Measurements from ENCODE around the gene RCOR1. TPM values are rescaled to one million over a fixed set of nuclear protein-coding genes. Genes with fewer than 3 reads are reported as not detected.

Gene RCOR1
- polyA plus RNA-seq, 1 donor (not counting 4 experiments of a cell fraction or from before 2014, with no cell fraction given), result 27.0 TPM

DNA sequence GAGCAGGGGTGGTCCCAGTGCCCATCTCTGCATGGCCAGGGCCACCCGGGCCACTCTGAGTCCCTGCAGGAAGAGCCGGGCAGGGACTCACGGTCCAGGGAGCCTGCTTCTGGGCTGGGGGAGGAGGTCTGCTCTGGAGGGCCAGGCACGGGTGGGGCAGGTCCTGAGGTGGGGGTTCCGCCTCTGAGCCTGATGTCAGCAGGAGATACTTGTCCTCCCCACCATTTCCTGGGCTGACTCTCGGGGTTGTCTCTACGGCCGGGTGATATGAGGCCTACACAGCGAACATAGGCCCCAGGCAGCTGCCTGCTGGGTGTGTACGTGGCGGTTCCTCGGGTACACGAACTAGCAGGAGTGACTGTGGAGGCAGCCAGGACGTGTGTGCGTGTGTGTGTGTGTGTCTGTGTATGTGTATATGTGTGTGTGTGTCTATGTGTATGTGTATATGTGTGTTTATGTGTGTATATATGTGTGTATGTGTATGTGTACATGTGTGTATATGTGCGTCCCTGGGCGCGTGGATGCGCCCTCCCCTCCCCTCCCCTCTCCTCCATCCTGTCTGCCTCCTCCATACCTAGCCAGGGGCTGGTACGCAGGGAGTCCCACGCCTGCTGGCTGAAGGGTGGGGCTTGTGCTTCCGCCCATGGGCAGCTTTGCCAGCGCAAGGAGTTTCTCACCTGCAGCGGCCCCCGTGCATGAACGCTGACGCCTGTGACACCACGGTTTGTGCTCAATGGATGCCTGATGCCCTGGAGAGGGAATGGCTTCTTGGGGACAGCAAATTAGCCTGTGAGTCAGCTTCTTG is 154.4 kb downstream of the RCOR1 start:
- H3K4me2 ChIP-seq (ENCODE audit: control insufficient read depth, extremely low read depth, insufficient read depth, low read depth, low read length), result no peak overlapping the region
- H3K79me2 ChIP-seq (ENCODE audit: control insufficient read depth, insufficient read depth, low read length), result no peaks in the 10 kb centered on the region
- H3K36me3 ChIP-seq (ENCODE audit: control insufficient read depth in 2 of 2, extremely low read depth in 1 of 2, insufficient read depth in 2 of 2, low read length in 2 of 2), result peaks cover 0 to 18% of the 10 kb centered on the region in 2 experiments
- H3K27me3 ChIP-seq (ENCODE audit: control insufficient read depth, extremely low read depth, insufficient read depth, low read length), result no peaks in the 10 kb centered on the region
- no peaks in the 10 kb centered on the region for H4K20me1 ChIP-seq (ENCODE audit: control insufficient read depth, extremely low read depth, insufficient read depth, low read length)
- dilution Hi-C loops (cut with MboI; ENCODE audit: extremely low pct_ligation_motif_present, low sequenced_read_pairs), result no loop called here
- no peaks in the 10 kb centered on the region for H3K4me1 ChIP-seq (ENCODE audit: control insufficient read depth, extremely low read depth, insufficient read depth, low read length)
- no peak overlapping the region for H3K27ac ChIP-seq (ENCODE audit: control insufficient read depth, insufficient read depth, low read length)
- H3K4me3 ChIP-seq (ENCODE audit: control insufficient read depth in 2 of 3, extremely low read depth in 1 of 3, insufficient read depth in 2 of 3, low read depth in 1 of 3, low read length in 3 of 3), result no peak overlapping the region
- TF ChIP-seq, protein P1, sequence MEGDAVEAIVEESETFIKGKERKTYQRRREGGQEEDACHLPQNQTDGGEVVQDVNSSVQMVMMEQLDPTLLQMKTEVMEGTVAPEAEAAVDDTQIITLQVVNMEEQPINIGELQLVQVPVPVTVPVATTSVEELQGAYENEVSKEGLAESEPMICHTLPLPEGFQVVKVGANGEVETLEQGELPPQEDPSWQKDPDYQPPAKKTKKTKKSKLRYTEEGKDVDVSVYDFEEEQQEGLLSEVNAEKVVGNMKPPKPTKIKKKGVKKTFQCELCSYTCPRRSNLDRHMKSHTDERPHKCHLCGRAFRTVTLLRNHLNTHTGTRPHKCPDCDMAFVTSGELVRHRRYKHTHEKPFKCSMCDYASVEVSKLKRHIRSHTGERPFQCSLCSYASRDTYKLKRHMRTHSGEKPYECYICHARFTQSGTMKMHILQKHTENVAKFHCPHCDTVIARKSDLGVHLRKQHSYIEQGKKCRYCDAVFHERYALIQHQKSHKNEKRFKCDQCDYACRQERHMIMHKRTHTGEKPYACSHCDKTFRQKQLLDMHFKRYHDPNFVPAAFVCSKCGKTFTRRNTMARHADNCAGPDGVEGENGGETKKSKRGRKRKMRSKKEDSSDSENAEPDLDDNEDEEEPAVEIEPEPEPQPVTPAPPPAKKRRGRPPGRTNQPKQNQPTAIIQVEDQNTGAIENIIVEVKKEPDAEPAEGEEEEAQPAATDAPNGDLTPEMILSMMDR (optimal IDR thresholded peaks at IDR 0.05 in 1 of 3, IDR thresholded peaks at IDR 0.05 in 1 of 3, conservative IDR thresholded peaks at IDR 0.05 in 1 of 3; ENCODE audit: extremely low read depth in 1 of 3, insufficient read depth in 2 of 3, low read length in 3 of 3), result no peak
- no peak for TF ChIP-seq EZH2 (IDR thresholded peaks at IDR 0.05; ENCODE audit: low read length)
- H3K9ac ChIP-seq (ENCODE audit: control insufficient read depth, extremely low read depth, insufficient read depth, low read length), result no peak overlapping the region
- H3K9me3 ChIP-seq (ENCODE audit: control insufficient read depth, low read depth, low read length), result no peaks in the 10 kb centered on the region
- FAIRE-seq (no peak), DNase-seq (ENCODE audit: low read depth, low spot score) (no peak)
- H3K9me1 ChIP-seq (ENCODE audit: control insufficient read depth, extremely low read depth, insufficient read depth, low read length), result no peaks in the 10 kb centered on the region
- no peak overlapping the region for H2AFZ ChIP-seq (ENCODE audit: control insufficient read depth, low read length)

- DNase-seq (ENCODE audit: low read depth, low spot score), result no peak
- Histone ChIP-seq H3K36me3 (ENCODE audit: control insufficient read depth in 2 of 2, extremely low read depth in 1 of 2, insufficient read depth in 2 of 2, low read length in 2 of 2) (peaks cover 0 to 16% of the 10 kb centered on the region in 2 experiments), H3K4me2 (ENCODE audit: control insufficient read depth, extremely low read depth, insufficient read depth, low read depth, low read length) (no peak overlapping the region), H3K27ac (ENCODE audit: control insufficient read depth, insufficient read depth, low read length) (no peak overlapping the region), H3K27me3 (ENCODE audit: control insufficient read depth, extremely low read depth, insufficient read depth, low read length) (no peaks in the 10 kb centered on the region), H3K9me3 (ENCODE audit: control insufficient read depth, low read depth, low read length) (no peaks in the 10 kb centered on the region), H3K4me1 (ENCODE audit: control insufficient read depth, extremely low read depth, insufficient read depth, low read length) (no peaks in the 10 kb centered on the region), H3K79me2 (ENCODE audit: control insufficient read depth, insufficient read depth, low read length) (no peaks in the 10 kb centered on the region), H3K4me3 (ENCODE audit: control insufficient read depth in 2 of 3, extremely low read depth in 1 of 3, insufficient read depth in 2 of 3, low read depth in 1 of 3, low read length in 3 of 3) (no peak overlapping the region), H3K9ac (ENCODE audit: control insufficient read depth, extremely low read depth, insufficient read depth, low read length) (no peak overlapping the region), H4K20me1 (ENCODE audit: control insufficient read depth, extremely low read depth, insufficient read depth, low read length) (no peaks in the 10 kb centered on the region), H3K9me1 (ENCODE audit: control insufficient read depth, extremely low read depth, insufficient read depth, low read length) (no peaks in the 10 kb centered on the region), H2AFZ (ENCODE audit: control insufficient read depth, low read length) (no peak overlapping the region)
- dilution Hi-C loops (cut with MboI; ENCODE audit: extremely low pct_ligation_motif_present, low sequenced_read_pairs), result no loop called here
- FAIRE-seq, result no peak
- no peak for TF ChIP-seq EZH2 (IDR thresholded peaks at IDR 0.05; ENCODE audit: low read length)
- TF ChIP-seq, protein P1 (optimal IDR thresholded peaks at IDR 0.05 in 1 of 3, IDR thresholded peaks at IDR 0.05 in 1 of 3, conservative IDR thresholded peaks at IDR 0.05 in 1 of 3; ENCODE audit: extremely low read depth in 1 of 3, insufficient read depth in 2 of 3, low read length in 3 of 3), result no peak
Observed at GRCh38 chr14:102748806-102749205, 156.4 kb downstream of the RCOR1 start.

All from keratinocyte (primary cell).